ENCODE measurements around the gene NDUFS5. TPM values are rescaled to one million over a fixed set of nuclear protein-coding genes. Genes with fewer than 3 reads are reported as not detected.

The NDUFS5 gene
- total RNA-seq, 1 experiment from 2014 or later = 367 TPM

GRCh38 chr1:39050001-39050400, 23.9 kb downstream of the NDUFS5 start:
- Histone ChIP-seq H2AK5ac (ENCODE audit: insufficient read length, low read length) (no peak overlapping the region), H3K56ac (ENCODE audit: insufficient read length, low read depth, low read length) (no peak overlapping the region), H3K4me1 (ENCODE audit: insufficient read depth, low read length) (no peaks in the 10 kb centered on the region), H3K23ac (ENCODE audit: insufficient read length, low read depth, low read length) (no peak overlapping the region), H4K5ac (ENCODE audit: insufficient read length, low read depth, low read length) (no peak overlapping the region), H3K79me1 (ENCODE audit: insufficient read depth, low read depth, low read length, poor library complexity, severe bottlenecking) (no peaks in the 10 kb centered on the region), H3K18ac (ENCODE audit: insufficient read length, low read depth, low read length) (no peak overlapping the region), H2AFZ (ENCODE audit: low read length) (no peak overlapping the region), H2BK12ac (ENCODE audit: insufficient read length, low read depth, low read length) (no peak overlapping the region), H3K9ac (ENCODE audit: extremely low read depth, insufficient read length, low read length) (no peak overlapping the region), H4K91ac (ENCODE audit: insufficient read length, low read depth, low read length) (no peak overlapping the region), H2BK120ac (ENCODE audit: low read depth, low read length, poor library complexity, severe bottlenecking) (no peak overlapping the region), H3K27me3 (ENCODE audit: insufficient read depth, low read length) (no peaks in the 10 kb centered on the region), H3K27ac (ENCODE audit: insufficient read length, low read depth, low read length) (no peak overlapping the region), H2BK20ac (ENCODE audit: low read depth, low read length, poor library complexity, severe bottlenecking) (no peak overlapping the region), H3K4me2 (ENCODE audit: insufficient read depth, insufficient read length, low read length) (no peak overlapping the region), H3T11ph (ENCODE audit: low read length) (no peak overlapping the region), H3K4ac (ENCODE audit: low read depth, low read length) (no peak overlapping the region), H3K9me3 (ENCODE audit: control insufficient read depth, low read depth, low read length) (no peaks in the 10 kb centered on the region), H2BK15ac (ENCODE audit: low read depth, low read length) (no peak overlapping the region), H3K79me2 (ENCODE audit: insufficient read depth, low read length) (no peaks in the 10 kb centered on the region), H2BK5ac (ENCODE audit: insufficient read length, low read length) (no peak overlapping the region), H4K20me1 (ENCODE audit: control insufficient read depth, insufficient read depth, insufficient read length) (no peaks in the 10 kb centered on the region), H4K8ac (replicated peaks; ENCODE audit: insufficient read length, low read depth, low read length) (no peak overlapping the region), H3K14ac (ENCODE audit: insufficient read depth, low read length) (no peak overlapping the region), H3K23me2 (ENCODE audit: insufficient read length, low read depth, low read length, poor library complexity, severe bottlenecking) (no peaks in the 10 kb centered on the region)
- H3K9me3 Mint-ChIP-seq = no peaks in the 10 kb centered on the region
- peak overlapping the region in 1 of 3 experiments; percentile 15; a peak in 2 of 7 replicates for H3K27ac Mint-ChIP-seq
- no peaks in the 10 kb centered on the region; the same call in 1 of the 2 replicates for H3K27me3 Mint-ChIP-seq (ENCODE audit: low read depth)
- H3K4me3 Mint-ChIP-seq = no peak overlapping the region
- H3K4me1 Mint-ChIP-seq = peaks cover 9 to 22% of the 10 kb centered on the region in 2 experiments
- DNase-seq = no peak
- TF ChIP-seq CTCF (conservative IDR thresholded peaks at IDR 0.05) = no peak
- no CpG with 5 or more reads among the region's 4 CpGs for WGBS (ENCODE audit: extremely low coverage, insufficient read length, low lambda C conversion rate)
- peaks cover 5 to 20% (median 12%) of the 10 kb centered on the region in 3 experiments; a peak in 3 of 7 replicates for H3K36me3 Mint-ChIP-seq (ENCODE audit: insufficient read depth in 1 of 3, low read depth in 3 of 3)

Data from H9 (cell line).